NCI-H82 treated with DMSO at 0.1 percent for 48 hours (cell line): ENCODE results near the gene GPR132.
"Not testable (repeated sequence)": the region's sequence is repeated elsewhere in the genome, so short reads cannot be mapped to it uniquely, and the experiment has no call there.

Experiments used
- DNase-seq: peaks from one replicate; lab custom pipeline; 2025; ENCODE audit not compliant: unreplicated experiment; lab: John Stamatoyannopoulos, UW

Gene GPR132

DNA sequence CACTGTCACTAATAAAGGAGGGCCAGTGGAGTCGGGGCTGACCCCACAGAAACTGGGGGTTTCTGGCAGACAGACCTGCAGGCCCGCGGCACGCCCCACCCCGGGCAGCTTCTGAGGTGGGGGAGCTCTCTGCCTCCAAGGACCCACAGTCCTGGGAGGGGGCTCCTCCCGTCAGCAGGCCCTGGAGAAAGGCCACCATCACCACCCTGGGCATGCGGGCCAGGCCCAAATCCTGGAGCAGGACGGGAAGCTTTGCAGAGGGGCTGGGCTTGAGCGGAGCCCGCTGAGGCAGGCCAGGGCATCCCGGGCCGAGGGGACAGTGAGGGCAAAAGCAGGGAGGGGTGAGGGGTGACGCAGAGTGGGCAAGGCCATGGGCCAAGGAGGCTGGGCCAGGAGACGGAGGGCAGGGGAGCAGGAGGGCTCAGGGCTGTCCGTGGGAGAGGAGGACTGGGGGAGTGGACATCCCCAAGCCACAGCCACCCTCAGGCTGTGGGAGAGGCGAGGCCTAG is 11.1 kb upstream of the GPR132 start:
- DNase-seq, result no peak

DNA sequence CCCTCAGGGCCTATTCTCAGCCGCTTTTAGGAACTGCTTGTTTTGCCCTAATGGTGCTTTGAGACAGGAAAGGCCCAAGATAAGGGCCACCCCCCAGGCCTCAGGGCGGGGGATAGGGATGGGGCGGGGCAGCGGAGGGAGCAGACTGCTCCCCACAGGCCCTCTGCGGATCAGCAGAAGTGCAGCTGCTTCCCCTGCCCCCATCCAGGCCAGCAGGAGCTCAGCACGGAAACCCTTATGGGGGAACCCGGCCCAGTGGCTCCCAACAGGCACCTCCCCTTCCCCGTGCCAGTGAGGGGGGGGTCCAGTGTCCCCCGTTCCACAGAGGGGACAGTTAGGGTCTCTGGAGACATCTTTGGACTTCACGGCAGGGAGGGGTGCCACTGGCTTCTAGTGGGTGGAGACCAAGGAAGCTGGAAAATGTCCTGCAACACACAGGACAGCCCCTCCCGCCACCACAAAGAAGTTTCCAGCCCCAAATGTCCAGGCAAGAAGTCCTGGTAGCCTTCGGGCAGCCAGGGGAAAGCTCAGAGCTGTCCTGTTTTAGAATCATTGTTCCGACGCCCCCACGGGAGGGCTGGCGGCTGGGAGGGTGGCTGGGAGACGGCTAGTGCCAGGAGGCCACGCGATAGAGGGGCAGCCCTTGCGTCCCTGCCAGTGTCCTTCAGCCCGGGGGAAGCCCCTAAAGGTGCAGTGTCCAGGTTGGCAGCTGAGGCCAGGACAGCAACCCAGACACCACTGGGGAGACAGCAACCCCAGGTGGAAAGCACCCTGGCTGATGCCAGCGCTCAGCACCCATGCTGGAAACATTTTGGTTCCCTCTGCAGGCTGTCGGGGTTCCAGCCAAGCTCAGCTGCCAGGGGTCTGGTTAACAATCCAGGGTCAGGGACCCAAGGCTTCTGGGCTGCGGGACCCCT is 10.4 kb upstream of the GPR132 start:
- peak; percentile 41 for DNase-seq

DNA sequence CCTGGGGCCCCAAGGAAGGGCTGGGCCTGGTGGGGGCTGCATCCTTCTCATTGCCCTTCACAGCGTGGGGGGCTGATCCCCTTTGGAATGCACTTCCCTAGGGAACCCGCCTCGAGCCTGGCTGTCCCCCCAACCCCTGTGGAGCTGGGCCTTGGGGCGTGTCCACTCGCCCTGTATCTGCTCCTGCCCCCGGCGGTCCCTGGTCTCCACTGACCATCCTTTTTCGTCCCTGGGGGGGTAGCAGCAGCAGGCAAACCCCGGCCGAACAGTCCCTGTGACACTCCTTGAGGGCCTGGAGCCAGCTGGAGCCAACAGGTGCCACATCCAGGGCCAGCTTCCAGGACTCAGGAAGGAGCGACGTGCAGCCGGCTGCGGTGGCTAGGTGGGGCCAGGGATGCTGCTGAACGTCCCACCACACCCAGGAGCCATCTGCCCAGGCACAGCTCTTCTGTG is 9.4 kb upstream of the GPR132 start:
- DNase-seq, result no peak

DNA sequence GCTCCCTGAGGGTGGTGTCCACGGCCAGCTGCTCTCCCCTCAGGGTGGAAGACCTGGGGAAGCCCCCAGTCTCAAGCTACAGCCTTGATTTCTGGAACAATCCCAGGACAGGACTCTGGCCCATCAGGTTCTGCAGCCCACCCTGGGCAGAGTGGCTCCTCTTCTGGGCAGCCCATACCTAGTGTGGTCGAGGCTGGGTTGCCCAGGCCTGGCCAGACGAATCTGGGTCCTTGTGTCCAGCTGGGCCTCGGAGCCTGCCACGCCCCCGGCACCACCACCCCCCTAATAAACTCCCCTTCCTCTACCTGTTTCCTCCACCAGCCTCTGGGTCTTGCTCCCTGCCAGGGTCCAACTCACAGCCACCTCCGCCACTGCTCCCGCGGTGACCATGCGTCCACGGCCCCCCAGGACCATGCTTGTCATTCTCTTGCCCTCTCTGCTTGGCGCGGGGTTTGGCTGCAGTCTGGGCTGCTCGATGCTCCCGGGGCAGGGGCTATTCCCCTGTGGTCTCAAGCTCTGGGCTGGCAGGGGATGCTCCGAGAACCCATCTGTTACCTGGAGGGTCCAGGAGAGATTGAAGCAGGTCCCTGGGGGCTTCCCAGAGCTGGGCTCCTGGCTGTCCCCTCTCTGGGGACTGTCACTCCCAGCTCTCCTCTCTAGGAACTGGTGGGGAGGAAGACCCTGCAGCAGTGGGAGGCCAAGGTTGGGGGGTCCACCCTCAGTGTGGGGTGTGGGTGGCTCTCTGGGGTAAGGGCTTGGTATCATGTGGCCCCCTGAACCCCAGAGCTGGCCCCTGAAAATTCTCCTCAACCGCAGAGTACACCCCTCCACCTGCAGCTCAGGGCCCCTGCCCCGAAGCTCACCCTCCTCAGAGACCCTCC is 8.7 kb upstream of the GPR132 start:
- no peak for DNase-seq

DNA sequence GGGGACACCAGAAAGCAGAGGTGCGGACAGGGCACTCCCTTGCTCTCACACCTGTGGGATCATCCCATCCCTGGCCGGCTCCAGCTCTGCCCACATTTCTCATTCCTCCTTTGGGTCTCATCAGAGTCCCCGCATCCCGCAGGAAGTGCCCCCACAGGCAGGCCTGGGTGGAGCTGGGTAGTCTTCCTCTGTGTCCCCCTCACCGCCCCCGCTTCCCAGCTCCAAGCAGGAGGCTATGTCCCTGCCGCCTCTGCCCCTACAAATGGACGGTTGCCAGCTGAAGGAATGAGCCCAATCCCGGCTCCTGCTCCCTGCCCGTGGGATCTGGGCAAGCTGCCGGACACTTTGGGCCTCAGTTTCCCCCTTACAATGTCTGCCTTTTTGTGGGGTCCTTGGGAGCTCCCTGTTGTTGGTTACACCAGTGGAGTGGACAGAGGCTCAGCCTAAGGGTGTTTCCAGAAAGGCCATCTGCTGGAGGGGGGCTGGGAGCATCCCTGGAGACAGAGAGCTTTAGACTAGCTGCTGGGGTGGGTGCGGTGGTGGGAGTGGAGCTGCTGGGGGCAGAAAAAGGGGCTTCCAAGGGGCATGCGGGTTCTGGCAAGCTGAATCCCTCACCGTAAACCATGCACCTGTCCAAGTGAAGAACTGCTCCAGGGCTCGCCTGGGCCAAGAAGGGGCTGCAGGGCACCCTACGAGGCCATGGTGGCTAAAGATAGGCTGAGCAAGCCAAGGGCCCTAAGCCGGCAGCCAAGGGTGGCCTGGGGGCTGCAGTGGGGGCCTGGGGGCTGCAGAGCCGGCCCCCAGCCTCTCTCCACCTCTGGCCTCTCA is 7.9 kb upstream of the GPR132 start:
- no peak for DNase-seq

DNA sequence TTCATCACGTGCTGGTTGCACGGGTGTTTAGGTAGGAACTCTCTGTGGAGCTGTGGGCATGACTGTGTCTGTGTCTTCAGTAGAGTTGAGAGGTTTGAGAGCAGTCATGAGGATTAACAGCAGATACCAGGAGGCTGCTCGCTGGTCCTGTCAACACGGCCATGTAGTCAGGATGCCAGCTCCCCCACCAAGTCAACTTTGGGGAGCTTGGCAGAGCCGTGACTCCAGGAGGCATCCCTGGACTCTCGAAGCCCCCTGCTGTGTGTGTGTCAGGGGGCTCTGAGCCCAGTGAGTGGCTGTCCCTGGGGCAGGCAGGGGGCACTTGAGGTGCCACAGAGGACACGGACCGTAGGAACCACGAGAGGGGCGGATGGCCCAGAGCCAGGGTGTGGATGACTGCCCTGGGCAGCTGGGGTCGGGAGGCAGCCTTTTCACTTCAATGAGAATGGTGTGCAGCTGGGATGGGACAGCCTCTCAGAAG is 7.2 kb upstream of the GPR132 start:
- DNase-seq, result no peak

DNA sequence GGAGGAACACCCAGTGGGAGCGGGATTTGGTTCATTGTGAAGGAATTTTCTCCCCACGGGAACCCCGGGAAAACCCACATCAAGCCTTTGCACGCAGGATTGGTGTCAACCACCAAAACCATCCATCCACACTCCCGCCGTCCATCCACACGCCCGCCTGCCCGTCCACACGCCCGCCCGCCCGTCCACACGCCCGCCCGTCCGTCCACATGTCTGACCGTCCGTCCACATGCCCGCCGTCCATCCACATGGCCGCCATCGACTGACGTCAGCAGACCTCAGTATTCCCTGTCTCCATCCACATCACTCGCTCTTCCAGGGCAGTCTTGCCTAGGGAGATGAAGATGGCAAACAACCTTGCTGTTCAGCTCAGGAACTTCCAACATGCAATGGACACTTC is 6.7 kb upstream of the GPR132 start:
- DNase-seq, result no peak

DNA sequence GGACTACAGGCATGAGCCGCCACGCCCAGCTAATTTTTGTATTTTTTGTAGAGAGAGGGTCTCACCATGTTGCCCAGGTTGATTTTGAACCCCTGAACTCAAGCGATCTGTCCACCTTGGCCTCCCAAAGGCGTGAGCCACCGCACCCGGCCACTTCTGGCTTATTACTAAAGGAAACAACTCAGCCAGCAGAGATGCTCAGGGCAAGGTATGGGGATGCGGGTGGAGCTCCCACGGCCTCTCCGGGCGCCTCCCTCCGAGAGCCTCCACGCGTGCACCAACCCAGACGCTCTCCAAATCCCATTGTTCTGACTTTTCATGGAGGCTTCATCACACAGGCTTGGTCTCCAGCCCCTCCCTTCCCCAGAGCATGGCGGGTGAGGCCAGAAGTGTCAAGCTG is 6.1 kb upstream of the GPR132 start:
- no peak for DNase-seq

DNA sequence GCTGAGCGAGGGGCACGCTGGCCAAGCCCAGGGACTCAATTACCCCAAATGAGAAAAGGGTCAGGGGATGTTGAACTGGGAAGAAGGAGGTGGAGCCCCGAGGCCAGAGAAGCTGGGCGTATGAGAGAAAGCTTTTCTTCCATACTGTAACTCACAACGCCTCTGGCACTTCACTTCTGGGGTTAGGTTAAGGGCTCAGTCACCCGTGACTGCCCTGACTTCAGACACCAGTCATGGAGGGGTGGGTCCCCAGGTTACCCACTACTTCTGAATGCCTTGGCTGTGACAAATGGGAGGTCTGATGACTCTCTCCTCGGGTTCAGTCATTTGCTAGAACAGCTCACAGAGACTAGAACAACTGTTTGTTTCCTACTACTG is 5.5 kb upstream of the GPR132 start:
- no peak for DNase-seq

DNA sequence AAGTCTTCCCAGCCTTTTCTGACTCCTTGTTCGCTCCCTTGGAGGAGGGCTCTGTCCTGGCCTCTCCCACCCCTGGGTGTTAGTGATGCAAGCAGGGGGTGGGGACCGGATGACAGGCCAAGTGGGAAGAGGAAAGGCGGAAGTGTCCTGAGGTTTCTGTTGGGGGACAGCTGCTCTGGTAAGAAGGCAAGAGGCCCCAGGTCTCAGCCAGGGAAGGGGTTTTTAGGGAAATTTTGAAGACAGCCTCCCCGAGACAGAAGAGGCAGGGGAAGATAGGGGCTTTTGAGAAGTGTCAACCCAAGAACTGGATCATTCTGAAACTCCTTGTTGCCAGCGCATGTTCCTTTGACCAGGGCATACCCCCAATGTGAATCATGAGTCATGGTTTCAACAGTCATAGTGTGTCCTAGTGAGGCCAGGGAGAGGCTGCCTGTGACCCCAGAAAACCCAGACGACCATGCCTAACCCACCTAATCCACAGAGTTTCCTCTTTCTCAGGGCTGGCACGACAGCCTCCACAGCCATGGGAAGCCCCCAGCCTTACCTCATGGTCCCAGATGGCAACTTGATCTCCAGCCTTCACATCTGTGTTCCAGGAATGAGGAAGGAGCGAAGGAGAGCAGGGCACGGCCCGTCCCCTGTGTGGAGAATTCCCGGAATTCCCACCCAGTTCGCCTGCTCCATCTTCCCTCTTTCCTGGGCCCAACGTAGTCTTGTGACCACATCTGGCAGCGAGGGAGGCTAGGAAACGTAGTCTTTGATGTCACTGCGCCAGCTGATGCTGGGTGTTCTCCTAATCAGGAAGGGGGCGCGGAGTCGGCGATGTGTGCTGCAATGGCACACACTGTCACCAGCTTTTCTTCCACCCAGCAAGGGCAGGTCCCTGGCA is 4.9 kb upstream of the GPR132 start:
- no peak for DNase-seq

DNA sequence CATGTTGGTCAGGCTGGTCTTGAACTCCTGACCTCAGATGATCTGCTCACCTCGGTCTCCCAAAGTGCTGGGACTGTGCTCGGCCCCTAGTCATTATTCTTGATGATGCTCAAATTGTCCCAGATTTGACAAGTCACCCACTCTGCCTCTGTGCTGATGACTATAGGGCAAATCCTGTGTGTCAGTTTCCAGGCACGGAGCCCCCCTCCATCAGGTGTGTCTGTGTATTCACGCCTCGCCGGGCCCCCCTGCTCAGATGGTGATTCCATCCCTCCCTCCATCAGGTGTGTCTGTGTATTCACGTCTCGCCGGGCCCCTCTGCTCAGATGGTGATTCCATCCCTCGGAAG is 4.3 kb upstream of the GPR132 start:
- no peak for DNase-seq

DNA sequence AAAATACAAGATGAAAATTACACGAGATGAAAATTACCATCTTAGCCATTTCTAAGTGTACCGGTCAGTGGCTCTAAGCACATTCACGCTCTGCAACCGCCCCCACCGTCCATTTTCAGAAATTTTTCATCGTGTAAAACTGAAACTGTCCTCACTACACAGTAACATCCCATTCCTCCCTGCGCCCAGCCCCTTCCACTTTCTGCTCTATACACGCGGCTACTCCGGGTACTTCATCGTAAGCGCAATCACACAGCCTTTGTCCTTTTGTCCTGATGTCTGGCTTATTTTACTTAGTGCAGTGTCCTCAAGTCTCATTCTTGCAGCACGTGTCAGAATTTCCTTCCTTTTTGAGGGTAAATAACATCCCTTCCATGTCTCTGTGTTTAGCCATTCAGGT is 3.6 kb upstream of the GPR132 start:
- no peak for DNase-seq

DNA sequence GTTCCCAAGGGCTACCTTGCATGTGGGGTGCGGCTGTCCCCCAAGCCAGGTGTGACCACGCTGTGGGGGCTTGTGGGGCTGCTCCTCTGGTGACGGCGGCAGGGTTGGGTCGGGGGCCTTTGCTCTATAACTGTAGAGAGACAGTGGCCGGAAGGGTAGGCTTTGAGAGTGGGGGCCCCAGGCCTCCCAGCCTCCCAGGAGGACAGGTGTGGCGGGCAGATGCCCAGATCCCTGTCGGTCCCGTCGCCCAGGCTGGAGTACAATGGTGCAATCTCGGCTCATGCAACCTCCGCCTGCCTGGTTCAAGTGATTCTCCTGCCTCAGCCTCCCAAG is 2.7 kb upstream of the GPR132 start:
- DNase-seq, result no peak

DNA sequence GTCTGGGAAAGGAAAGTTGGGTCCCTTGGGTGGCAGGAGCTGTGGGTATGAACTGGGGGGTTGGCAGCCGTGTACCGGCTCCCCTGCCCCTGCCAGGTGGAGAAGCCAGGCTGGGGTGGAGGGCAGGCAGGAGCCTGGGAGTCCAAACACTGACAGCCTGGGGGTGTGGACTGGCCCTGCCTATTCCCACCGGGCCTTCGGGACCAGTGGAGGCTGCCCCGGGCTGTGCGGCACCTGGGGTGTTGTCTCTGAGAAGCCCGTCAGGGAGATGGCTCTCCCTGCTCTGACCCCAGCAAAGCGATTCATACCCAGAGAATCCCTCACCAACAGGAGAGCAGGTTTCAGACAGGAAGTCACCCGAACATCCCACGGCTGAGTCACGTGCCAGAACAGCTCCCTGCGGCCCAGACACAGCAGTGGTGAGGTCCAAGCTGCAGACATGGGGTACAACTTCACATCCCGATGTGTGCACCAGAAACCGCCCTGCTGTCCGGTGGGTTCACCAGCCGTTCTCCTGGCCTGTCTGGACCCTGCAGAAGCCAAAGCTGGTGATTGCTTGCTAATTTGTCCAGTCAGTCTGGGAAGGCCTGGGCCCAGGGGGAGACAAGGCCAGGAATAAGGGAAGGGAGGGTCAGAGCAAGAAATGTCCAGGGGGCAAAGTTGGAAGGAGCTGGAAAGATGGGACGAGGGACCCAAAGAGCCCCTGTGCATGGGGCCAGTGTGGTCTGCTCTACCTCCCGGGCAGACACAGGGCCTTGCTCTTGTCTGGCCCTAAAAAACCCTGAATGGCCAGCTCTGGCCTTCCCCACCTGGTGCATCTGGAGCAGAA is 2.1 kb upstream of the GPR132 start:
- no peak for DNase-seq

DNA sequence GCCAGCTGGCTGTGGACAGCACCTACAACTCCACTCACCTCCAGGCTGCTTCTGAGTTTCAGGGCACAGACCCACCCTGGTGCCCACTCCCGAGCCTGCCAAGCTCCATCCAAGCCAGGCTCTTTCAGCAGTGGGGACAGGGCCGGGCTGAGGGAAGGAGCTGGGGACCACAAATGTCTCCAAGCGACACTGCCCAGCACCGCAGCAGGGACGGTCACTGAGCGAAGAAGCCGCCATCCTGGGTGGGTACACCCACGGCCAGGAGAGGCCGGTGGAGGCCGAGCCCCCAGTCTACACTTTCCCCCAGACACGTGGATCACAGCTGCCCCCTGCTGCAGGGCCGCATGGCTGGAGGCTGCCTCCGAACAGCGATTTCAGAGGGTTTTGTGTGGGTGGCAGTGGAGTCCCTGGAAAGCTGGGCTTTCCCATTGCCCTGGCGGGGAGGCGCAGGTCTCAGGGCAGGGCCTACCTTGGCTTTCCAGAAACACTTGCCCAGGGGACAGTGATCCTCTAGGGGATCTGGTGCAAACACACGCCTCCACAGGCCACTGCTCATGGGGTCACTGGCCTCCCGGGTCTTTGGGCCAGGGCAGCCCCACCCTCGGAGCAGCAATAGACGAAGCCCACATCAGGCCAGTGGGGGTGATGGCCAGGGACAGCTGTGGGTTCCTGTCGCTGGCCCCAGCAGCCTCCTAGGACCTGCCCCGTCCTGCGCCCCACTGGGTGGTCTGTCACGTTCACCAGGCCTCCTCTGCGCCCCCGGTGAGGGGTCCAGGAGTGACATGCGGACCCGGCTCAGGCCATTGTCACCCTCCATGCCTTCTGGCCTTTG is 1.2 kb upstream of the GPR132 start:
- DNase-seq, result no peak

DNA sequence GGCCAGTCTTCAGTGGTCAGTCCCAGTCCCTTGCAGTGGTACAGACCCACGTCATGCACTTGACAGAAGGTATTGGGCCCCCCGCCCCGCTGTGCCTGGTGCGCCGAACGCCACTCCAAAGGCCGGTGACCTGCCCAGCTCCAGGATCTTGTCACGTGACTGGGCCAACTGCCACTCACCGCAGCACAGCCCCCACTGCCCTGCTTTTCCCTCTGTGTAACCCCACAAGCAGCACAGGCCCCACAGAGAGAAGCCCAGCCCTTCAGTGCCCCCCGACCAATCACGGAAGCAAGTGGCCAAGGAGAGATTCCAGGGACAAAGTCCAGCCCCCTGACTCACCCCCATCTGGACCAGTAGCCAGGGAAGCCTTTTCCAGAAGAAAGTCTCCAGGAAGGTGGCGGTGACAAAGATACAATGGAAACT is 498 bp downstream of the GPR132 start:
- no peak for DNase-seq

DNA sequence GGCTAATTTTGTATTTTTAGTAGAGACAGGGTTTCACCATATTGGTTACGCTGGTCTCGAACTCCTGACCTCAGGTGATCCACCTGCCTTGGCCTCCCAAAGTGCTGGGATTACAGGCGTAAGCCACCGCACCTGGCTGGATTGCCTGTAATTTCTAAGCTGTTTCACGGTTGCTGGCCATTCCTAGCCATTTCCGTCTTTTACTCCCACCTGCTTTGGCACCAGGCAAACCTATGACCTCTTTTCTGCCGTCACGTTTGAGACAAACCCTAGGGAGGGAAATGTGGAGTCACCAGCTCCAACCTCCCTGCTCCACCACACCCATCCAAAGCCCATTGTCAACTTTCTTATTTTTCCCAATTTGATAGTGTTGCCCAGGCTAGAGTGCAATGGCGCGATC is 1.2 kb downstream of the GPR132 start:
- no peak for DNase-seq

DNA sequence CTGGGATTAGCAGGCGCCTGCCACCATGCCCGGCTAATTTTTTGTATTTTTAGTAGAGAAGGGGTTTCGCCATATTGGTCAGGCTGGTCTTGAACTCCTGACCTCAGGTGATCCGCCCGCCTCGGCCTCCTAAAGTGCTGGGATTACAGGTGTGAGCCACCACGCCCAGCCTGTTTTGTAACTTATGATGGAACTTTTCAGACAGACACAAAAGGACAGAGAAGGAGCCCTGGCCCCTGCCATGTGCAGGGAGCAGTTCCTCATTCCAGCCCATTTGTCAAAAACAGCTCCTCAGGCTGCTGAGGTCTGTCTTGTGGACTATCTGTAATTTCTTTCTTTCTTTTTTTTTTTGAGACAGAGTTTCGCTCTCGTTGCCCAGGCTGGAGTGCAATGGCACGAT is 1.7 kb downstream of the GPR132 start:
- DNase-seq, result not testable (repeated sequence)
